Memory B cell (primary cell): Measurements from ENCODE around the gene MGAT4A.
A peak's percentile ranks its signal among the peaks of the same experiment; 100 is the strongest.
"Not testable (repeated sequence)": the region's sequence is repeated elsewhere in the genome, so short reads cannot be mapped to it uniquely, and the experiment has no call there.

Source experiments
- ATAC-seq: fragments of 150-1000 bp; cut with Tn5 transposase; 2 replicates; pipeline ENCODE4 v1.10.0; 2021; ENCODE audit warnings: low read depth, mild to moderate bottlenecking, moderate library complexity
- DNase-seq, 2 donors: peaks; one replicate each; pipeline ENCODE4 v3.0.0; 2022; ENCODE audit warnings: low spot score in 2 of 2
- H3K27ac Mint-ChIP-seq: one replicate; pipeline ENCODE4 v1.8.0; 2022; ENCODE audit warnings: mild to moderate bottlenecking, moderate library complexity, mixed read lengths
- H3K27me3 Mint-ChIP-seq: one replicate; pipeline ENCODE4 v1.8.0; 2022; ENCODE audit warnings: mixed read lengths
- H3K36me3 Mint-ChIP-seq: one replicate; pipeline ENCODE4 v1.8.0; 2022; ENCODE audit warnings: mild to moderate bottlenecking, mixed read lengths
- H3K4me1 Mint-ChIP-seq: one replicate; pipeline ENCODE4 v1.8.0; 2022; ENCODE audit warnings: mixed read lengths
- H3K4me3 Mint-ChIP-seq: one replicate; pipeline ENCODE4 v1.8.0; 2022; ENCODE audit warnings: mild to moderate bottlenecking, moderate library complexity, mixed read lengths
- H3K9me3 Mint-ChIP-seq: one replicate; pipeline ENCODE4 v1.8.0; 2022; ENCODE audit warnings: mixed read lengths

MGAT4A gene

DNA sequence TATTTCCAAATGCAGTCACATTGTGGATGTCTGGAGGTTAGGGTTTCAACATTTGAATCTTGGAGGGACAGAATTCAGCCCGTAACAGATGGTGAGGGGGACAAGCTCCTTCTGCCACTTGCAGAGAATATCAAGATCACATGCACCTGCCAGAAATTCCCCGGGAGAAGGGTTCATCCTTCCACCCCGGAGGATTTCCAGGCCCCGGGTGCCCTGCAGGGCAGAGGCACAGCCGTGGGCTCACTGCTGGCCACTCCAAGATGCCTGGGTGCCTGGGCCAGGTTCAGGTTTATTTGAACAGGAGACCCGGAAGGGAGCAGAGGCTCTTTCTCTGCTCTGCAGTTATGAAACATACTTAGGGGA is 38.2 kb upstream of the MGAT4A start:
- H3K36me3 Mint-ChIP-seq, result no peaks in the 10 kb centered on the region
- DNase-seq (no peak), ATAC-seq (no peak)
- H3K4me1 Mint-ChIP-seq, result peaks cover 41% of the 10 kb centered on the region
- H3K27ac Mint-ChIP-seq, result no peak overlapping the region
- H3K9me3 Mint-ChIP-seq, result no peaks in the 10 kb centered on the region
- H3K27me3 Mint-ChIP-seq, result peaks cover 2% of the 10 kb centered on the region
- H3K4me3 Mint-ChIP-seq, result no peak overlapping the region

DNA sequence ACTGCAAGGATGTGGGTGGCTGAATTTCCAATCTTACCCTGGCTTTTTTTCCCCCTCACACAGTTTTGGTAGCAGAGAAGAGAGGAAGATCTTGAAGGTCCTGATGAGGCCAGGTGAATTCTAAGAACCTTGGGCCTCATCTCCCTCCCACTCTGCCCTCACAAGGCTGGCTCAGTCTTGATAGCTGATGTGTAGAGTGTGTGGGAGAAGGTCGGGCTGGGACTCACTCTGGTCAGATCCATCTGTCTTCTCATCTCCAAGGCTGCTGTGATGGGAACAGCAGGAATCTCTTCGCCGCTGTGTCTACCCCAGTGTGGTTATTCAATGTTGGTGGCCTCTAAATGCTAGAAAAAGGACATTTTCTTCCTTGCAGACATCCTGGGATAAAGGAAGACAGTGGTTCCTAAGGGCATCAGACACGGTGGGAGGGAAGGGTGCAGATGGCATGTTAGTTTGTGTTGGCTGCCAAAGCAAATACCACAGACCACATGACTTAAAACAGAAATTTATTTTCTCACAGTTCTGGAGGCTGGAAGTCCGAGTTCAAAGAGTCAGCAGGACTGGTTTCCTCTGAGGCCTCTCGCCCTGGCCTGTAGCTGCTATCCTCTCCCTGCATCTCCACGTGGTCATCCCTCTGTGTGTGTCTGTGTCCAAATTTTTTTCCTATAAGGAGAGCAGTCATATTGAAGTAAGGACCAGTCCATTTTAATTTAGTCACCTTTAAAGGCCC is 37.6 kb upstream of the MGAT4A start:
- no peak for DNase-seq
- Mint-ChIP-seq H3K4me1 (peaks cover 47% of the 10 kb centered on the region), H3K36me3 (no peaks in the 10 kb centered on the region), H3K9me3 (no peaks in the 10 kb centered on the region), H3K4me3 (no peak overlapping the region), H3K27ac (no peak overlapping the region), H3K27me3 (peaks cover 2% of the 10 kb centered on the region)
- ATAC-seq, result no peak

DNA sequence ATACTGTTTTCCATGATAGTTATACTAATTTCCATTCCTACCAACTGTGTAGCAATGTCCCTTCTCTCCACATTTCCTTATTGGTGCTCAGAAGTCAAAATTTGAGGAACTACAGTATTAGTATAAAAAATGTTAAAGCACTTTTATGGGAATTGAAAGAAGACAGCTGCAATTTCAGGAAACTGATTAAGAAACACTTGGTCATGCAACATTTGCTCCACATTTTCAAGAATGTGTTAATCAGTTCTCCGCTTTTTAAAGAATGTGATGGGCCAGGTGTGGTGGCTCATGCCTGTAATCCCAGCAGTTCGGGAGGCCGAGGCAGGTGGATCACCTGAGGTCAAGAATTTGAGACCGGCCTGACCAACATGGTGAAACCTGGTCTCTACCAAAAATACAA is 33.6 kb upstream of the MGAT4A start:
- peaks cover 43% of the 10 kb centered on the region for H3K4me1 Mint-ChIP-seq
- ATAC-seq (peak; percentile 18), DNase-seq (no peak)
- no peak overlapping the region for H3K4me3 Mint-ChIP-seq
- H3K36me3 Mint-ChIP-seq, result no peaks in the 10 kb centered on the region
- H3K27me3 Mint-ChIP-seq, result no peaks in the 10 kb centered on the region
- no peak overlapping the region for H3K27ac Mint-ChIP-seq
- H3K9me3 Mint-ChIP-seq, result no peaks in the 10 kb centered on the region

DNA sequence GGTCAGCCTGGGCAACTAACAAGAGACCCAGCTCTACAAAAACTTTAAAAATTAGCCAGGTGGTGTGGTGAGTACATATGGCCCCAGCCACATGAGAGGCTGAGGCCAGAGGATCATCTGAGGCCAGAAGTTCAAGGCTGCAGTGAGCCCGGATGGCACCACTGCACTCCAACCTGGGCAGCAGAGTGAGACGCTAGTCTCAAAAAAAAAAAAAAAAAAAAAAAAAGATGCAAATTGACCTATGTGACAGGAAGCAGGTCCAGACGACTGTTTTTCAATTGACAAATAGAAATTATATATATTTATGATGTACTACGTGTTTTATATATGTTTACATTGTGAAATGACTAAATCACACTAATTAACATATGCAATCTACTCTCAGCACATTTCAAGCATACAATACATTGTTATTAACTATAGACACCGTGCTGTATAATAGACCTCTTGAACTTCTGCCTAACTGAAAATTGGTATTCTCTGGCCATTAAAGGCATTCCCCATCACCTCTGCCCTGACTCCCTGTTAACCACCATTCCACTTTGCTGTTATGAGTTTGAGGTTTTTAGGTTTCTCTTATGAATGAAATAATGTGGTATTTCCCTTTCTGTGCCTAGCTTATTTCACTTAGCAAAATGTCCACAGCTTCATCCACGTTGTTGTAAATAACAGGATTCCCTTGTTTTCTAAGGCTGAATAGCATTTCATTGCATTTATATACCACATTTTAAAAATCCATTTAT is 32.4 kb upstream of the MGAT4A start:
- Mint-ChIP-seq H3K4me3 (no peak overlapping the region), H3K36me3 (no peaks in the 10 kb centered on the region)
- no peak for DNase-seq

DNA sequence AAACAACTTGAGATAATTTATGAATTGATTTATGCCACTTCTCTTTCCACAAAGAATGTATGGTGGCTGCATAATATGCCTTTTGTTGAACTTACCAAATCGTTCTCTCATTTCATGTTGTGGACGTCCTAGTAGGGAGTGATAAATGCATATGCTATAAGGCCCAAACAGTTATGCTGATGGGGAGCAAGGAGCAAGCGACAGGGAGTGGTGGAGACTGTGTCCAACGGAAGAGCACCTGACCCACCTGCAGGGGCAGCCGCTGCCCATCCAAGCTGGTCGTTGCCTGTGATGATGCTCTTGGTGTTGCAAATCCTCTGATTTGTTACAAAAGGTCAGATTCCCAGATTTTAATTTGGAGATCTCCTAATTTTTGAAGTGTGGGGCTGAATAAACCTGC is 31.0 kb upstream of the MGAT4A start:
- ATAC-seq (no peak), DNase-seq (no peak)
- no peaks in the 10 kb centered on the region for H3K27me3 Mint-ChIP-seq
- peaks cover 58% of the 10 kb centered on the region for H3K4me1 Mint-ChIP-seq
- H3K4me3 Mint-ChIP-seq, result no peak overlapping the region
- no peaks in the 10 kb centered on the region for H3K9me3 Mint-ChIP-seq
- no peak overlapping the region for H3K27ac Mint-ChIP-seq
- no peaks in the 10 kb centered on the region for H3K36me3 Mint-ChIP-seq

More for the DNA sequence above, 32.4 kb upstream of the MGAT4A start:
- Mint-ChIP-seq H3K27ac (no peak overlapping the region), H3K27me3 (no peaks in the 10 kb centered on the region), H3K4me1 (peaks cover 46% of the 10 kb centered on the region), H3K9me3 (no peaks in the 10 kb centered on the region)
- ATAC-seq, result peak; percentile 35

DNA sequence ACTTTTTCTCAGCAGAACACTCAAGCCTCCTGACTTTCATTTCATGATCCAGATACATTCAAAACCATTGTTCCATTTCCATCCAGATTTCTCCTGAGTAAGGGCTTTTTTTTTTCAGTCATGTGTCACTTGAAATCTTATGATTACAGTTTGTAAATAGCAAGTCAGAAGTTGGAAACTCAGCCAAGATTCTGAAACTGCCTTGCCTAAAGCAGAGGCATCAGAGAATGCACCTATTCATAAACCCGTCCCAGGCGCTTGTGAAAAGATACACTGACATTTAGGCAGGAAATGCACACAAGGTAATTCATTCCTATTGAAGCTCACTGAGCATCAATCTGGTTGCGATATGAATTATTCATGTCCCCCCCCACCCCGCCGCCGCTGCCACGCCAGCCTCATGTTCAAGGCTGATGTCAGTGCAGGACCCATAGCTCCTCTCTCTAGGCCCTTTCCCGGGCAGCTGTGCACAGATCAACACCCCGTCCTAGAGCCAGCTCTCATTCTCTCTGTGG is 30.4 kb upstream of the MGAT4A start:
- DNase-seq, result no peak
- no peaks in the 10 kb centered on the region for H3K36me3 Mint-ChIP-seq
- H3K9me3 Mint-ChIP-seq, result no peaks in the 10 kb centered on the region
- ATAC-seq, result no peak
- no peak overlapping the region for H3K4me3 Mint-ChIP-seq
- peaks cover 56% of the 10 kb centered on the region for H3K4me1 Mint-ChIP-seq
- no peaks in the 10 kb centered on the region for H3K27me3 Mint-ChIP-seq
- H3K27ac Mint-ChIP-seq, result no peak overlapping the region

DNA sequence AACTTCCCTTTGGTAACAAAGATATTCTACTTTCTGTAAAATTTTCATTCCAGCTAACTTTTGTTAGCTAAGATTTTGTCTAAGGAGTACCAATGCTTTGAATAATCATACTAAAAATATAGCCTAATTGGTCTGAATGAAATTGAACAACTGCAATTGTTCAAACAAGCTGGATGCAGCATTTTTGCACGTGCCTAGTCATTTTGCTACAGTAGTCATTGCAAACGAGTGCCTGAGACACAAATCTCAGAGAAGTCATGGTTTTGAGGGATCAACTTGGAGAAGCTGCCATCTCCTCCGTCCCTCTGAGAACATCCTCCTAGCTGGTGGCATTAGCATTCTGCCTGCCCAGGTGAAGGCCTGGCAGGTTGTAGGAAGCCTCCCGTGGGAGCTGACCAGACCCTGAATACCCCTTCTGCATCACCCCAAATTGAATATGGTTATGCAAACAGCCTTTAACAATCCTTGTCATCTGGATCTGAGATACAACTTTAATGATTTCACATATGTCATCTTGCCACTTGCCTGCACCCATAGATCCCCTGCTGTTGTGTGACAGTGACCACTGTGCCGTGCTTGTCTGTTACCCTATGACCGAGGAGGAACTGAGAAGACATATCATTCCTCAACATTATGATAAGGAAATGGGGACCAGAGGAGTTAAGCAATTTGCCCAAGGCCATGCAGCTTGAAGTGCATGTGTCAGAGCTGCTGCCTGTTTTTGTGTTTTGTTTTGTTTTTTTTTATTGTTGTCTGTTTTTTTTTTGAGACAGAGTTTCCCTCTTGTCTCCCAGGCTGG is 29.1 kb upstream of the MGAT4A start:
- no peak for DNase-seq
- no peak overlapping the region for H3K27ac Mint-ChIP-seq
- no peak for ATAC-seq
- H3K27me3 Mint-ChIP-seq, result no peaks in the 10 kb centered on the region
- H3K36me3 Mint-ChIP-seq, result no peaks in the 10 kb centered on the region
- H3K4me3 Mint-ChIP-seq, result peak overlapping the region; percentile 11
- no peaks in the 10 kb centered on the region for H3K9me3 Mint-ChIP-seq
- H3K4me1 Mint-ChIP-seq, result peaks cover 48% of the 10 kb centered on the region

DNA sequence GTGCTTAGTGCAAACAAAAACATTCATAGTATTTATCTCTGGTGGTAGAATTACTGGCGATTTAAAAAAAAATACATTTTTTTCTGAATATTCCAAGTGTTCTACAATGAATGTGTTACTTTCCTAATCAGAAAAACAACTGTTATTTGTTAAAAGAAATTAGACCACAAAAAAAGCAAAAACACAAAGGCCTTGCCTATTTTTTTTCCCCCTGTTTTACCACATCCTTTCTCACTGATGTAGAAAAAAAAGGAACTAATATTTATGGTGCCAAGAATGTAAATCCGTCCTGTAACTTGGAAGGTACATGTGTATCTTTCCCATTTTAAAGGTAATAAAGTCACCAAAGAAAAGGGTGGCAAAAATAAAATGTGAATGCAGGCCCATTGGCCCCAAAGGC is 28.4 kb upstream of the MGAT4A start:
- H3K4me1 Mint-ChIP-seq, result peaks cover 45% of the 10 kb centered on the region
- no peak overlapping the region for H3K4me3 Mint-ChIP-seq
- no peaks in the 10 kb centered on the region for H3K27me3 Mint-ChIP-seq
- no peaks in the 10 kb centered on the region for H3K36me3 Mint-ChIP-seq
- H3K27ac Mint-ChIP-seq, result no peak overlapping the region
- ATAC-seq, result peak; percentile 31
- DNase-seq, result no peak
- no peaks in the 10 kb centered on the region for H3K9me3 Mint-ChIP-seq

DNA sequence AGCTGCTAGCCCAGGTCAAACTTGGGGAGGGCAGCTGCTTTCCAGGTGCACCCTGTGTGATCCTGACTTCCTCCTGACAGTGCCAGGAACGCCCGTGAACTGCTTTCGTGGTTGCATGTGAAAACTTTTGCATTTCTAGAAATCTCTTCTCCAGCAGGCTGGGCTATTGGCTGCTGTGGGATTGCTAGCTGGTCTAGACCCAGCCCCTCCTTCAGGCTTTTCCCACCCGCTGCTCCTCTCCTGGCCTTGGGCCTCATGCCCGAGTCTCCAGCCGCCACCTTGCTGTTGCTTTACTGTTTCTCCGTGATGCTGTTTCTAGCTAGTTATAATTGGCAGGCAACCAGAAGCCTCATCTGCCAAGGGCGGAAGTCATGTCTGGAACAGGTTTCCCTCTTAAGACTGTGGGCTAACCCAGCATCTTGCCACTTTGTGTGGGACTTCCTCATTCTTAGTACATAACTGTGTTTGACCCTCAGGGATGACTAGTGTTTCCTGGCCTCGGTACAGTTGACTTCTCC is 27.0 kb upstream of the MGAT4A start:
- peaks cover 37% of the 10 kb centered on the region for H3K4me1 Mint-ChIP-seq
- H3K9me3 Mint-ChIP-seq, result no peaks in the 10 kb centered on the region
- H3K27me3 Mint-ChIP-seq, result no peaks in the 10 kb centered on the region
- DNase-seq (peak; percentile 45 to 47), ATAC-seq (peak; percentile 92)
- H3K36me3 Mint-ChIP-seq, result no peaks in the 10 kb centered on the region
- H3K27ac Mint-ChIP-seq, result peak overlapping the region; percentile 82
- H3K4me3 Mint-ChIP-seq, result peak overlapping the region; percentile 84

DNA sequence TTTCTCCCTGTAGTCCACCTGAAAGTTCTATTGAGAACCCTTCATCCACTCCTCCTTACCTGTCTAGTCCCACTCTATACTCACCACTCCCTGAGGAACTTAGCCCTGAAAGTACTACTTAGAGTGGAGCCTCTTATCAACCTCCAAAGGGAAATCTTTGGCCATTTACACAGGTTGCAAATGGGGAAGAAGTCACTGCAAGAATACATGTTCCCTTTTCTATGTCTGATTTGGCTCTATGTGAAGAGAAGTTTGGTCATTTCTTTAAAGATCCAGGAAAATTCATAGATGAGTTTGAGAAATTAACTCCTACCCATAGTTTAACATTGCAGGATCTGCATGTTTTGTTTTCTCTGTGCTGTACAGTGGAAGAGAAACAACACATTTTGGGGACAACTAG is 22.9 kb upstream of the MGAT4A start:
- no peaks in the 10 kb centered on the region for H3K27me3 Mint-ChIP-seq
- H3K4me1 Mint-ChIP-seq, result peaks cover 23% of the 10 kb centered on the region
- no peak for DNase-seq
- no peaks in the 10 kb centered on the region for H3K36me3 Mint-ChIP-seq
- no peak overlapping the region for H3K27ac Mint-ChIP-seq
- H3K4me3 Mint-ChIP-seq, result no peak overlapping the region
- no peaks in the 10 kb centered on the region for H3K9me3 Mint-ChIP-seq
- ATAC-seq, result no peak

DNA sequence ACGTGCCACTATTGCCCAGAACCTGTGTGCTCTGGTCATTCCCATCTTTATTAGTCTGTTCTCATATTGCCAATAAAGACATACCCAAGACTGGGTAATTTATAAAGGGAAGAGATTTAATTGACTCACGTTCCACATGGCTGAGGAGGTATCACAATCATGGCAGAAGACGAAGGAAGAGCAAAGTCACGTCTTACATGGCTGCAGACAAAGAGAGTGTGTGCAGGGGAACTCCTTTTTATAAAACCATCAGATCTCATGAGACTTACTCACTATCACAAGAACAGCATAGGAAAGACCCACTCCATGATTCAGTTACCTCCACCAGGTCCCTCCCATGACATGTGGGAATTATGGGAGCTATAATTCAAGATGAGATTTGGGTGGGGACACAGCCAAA is 21.8 kb upstream of the MGAT4A start:
- H3K27ac Mint-ChIP-seq, ATAC-seq: not testable (repeated sequence)
- peaks cover 18% of the 10 kb centered on the region for H3K4me1 Mint-ChIP-seq

DNA sequence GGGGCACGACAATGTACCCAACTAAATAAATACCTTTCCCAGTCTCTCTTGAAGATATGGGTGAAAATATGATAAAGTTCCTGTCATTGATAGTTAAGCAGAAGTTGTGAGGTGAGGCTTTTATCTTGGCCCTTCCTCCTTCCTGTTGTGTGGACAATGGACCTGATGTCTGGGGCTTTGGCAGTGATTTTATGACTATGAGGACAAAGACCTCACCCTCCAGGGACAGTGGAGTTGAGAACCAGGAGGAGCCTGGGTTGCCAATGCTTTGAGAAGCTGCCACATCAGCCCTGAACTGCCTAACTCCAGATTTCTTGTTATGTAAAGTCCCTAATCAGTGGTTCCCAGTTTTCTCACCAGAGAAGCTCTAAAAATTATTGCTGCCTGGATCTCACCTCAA is 20.8 kb upstream of the MGAT4A start:
- Mint-ChIP-seq H3K27me3 (no peaks in the 10 kb centered on the region), H3K27ac (no peak overlapping the region), H3K9me3 (no peaks in the 10 kb centered on the region), H3K36me3 (no peaks in the 10 kb centered on the region), H3K4me3 (no peak overlapping the region), H3K4me1 (peaks cover 12% of the 10 kb centered on the region)
- no peak for ATAC-seq
- DNase-seq, result no peak

More for the DNA sequence above, 21.8 kb upstream of the MGAT4A start:
- H3K9me3 Mint-ChIP-seq, H3K27me3 Mint-ChIP-seq, DNase-seq, H3K36me3 Mint-ChIP-seq, H3K4me3 Mint-ChIP-seq: not testable (repeated sequence)

DNA sequence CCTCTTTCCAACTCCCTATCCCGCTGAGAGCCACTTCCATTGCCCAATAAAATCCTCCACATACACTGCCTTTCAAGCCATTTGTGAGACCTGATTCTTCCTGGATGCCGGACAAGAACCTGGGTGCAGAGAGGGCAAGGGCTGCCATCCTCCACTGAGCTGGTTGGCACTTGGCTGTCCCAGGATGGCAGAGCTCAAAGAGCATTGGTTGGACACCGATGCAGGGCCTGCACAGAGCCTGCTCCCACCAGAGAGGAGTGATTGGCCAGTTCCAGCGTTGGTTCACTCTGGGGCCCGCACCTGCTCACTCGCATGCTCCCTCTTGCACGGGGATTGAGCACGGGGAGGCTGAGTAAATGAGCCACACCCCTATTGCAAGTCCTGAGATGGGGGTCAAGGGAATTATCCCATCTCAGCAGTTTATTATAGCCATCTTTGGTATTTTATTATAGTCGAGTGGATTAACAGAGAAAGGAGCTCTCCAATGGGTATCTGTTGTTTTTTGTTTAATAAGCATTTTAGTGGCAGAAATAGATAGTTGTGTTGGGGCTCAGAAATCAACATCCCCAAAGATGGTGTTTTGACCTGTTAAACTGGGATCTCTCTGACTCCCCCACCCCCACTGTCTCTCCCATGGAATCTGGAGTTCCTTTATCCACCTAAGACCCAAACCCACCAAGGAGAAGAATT is 19.8 kb upstream of the MGAT4A start:
- DNase-seq (no peak), ATAC-seq (no peak)
- no peaks in the 10 kb centered on the region for H3K27me3 Mint-ChIP-seq
- no peaks in the 10 kb centered on the region for H3K9me3 Mint-ChIP-seq
- H3K4me1 Mint-ChIP-seq, result peaks cover 12% of the 10 kb centered on the region
- H3K4me3 Mint-ChIP-seq, result no peak overlapping the region
- H3K27ac Mint-ChIP-seq, result no peak overlapping the region
- H3K36me3 Mint-ChIP-seq, result no peaks in the 10 kb centered on the region
